ENCODE data around the gene CSDE1. TPM values are rescaled to one million over a fixed set of nuclear protein-coding genes. Genes with fewer than 3 reads are reported as not detected.
"Not testable (repeated sequence)": the region's sequence is repeated elsewhere in the genome, so short reads cannot be mapped to it uniquely, and the experiment has no call there.

The CSDE1 gene
- total RNA-seq, 1 donor from 2014 or later = 532 TPM

DNA sequence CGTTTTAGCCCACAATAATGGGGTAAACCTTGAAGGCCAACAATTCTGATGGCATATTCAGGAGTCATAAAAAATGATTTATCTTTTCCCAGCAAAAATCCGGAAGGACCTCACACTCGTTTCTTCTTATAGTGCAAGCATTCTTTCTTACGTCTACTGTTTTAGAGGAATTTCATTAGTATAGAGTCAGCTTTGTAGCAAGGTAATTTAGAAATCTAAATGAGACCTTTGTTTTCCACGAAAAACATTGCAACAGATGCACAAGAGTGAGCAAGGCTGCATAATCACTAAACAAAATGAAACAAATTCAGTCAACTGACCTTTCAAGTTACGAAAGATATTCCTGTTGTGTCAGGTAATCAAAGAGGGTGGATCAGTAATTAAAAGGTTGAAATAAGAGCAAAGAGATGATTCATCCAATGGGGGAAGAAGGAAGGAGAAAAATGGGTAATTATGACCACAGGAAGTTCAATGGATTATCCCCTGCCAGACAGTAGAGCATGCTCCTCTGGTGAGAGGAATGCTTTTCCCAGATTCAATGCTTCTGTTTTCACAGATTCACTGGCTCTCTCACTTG, 560 bp upstream of the CSDE1 start:
- peaks cover 35% of the 10 kb centered on the region for H3K4me1 Mint-ChIP-seq (ENCODE audit: unreplicated experiment)
- peaks cover 5% of the 10 kb centered on the region for H3K9me3 Mint-ChIP-seq
- peaks cover 4% of the 10 kb centered on the region for H3K36me3 Mint-ChIP-seq
- TF ChIP-seq, protein P1, sequence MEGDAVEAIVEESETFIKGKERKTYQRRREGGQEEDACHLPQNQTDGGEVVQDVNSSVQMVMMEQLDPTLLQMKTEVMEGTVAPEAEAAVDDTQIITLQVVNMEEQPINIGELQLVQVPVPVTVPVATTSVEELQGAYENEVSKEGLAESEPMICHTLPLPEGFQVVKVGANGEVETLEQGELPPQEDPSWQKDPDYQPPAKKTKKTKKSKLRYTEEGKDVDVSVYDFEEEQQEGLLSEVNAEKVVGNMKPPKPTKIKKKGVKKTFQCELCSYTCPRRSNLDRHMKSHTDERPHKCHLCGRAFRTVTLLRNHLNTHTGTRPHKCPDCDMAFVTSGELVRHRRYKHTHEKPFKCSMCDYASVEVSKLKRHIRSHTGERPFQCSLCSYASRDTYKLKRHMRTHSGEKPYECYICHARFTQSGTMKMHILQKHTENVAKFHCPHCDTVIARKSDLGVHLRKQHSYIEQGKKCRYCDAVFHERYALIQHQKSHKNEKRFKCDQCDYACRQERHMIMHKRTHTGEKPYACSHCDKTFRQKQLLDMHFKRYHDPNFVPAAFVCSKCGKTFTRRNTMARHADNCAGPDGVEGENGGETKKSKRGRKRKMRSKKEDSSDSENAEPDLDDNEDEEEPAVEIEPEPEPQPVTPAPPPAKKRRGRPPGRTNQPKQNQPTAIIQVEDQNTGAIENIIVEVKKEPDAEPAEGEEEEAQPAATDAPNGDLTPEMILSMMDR (conservative IDR thresholded peaks at IDR 0.05) = peak; percentile 15
- no peak for DNase-seq (ENCODE audit: extremely low spot score, unreplicated experiment)
- H3K27ac Mint-ChIP-seq = peak overlapping the region; percentile 100
- peaks cover 3% of the 10 kb centered on the region for H3K27me3 Mint-ChIP-seq
- H3K4me3 Mint-ChIP-seq = peak overlapping the region; percentile 97

DNA sequence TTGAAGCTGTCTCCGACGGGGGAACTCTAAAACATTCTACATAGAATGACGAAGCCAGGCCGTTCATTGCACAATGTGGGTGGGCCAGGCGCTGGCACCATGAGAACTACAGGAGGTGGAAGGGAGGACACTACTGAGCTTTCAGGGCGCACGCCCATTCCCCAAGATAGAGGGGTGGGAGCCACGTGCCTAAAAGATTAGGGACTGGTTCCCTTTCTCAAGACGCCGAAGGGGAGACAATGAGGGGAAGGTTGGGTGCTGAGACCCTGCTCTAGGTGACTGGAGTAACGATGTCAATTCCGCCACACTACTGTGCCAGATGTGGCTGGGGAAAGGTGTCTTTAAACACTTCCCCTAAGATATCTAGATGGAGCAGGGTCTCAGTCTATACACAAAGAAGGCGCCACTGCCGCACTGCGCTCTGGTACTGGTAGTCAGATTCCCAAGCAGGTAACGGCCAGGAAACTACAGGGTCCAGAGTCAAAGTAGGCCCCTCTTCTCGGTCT, 782 bp downstream of the CSDE1 start:
- peaks cover 5% of the 10 kb centered on the region for H3K9me3 Mint-ChIP-seq
- no peaks in the 10 kb centered on the region for H3K27me3 Mint-ChIP-seq
- H3K4me3 Mint-ChIP-seq = peak overlapping the region; percentile 97
- H3K27ac Mint-ChIP-seq = peak overlapping the region; percentile 100
- H3K4me1 Mint-ChIP-seq (ENCODE audit: unreplicated experiment) = peaks cover 44% of the 10 kb centered on the region
- DNase-seq (ENCODE audit: extremely low spot score, unreplicated experiment) = no peak
- TF ChIP-seq, protein P1 (conservative IDR thresholded peaks at IDR 0.05) = no peak
- H3K36me3 Mint-ChIP-seq = peaks cover 4% of the 10 kb centered on the region

DNA sequence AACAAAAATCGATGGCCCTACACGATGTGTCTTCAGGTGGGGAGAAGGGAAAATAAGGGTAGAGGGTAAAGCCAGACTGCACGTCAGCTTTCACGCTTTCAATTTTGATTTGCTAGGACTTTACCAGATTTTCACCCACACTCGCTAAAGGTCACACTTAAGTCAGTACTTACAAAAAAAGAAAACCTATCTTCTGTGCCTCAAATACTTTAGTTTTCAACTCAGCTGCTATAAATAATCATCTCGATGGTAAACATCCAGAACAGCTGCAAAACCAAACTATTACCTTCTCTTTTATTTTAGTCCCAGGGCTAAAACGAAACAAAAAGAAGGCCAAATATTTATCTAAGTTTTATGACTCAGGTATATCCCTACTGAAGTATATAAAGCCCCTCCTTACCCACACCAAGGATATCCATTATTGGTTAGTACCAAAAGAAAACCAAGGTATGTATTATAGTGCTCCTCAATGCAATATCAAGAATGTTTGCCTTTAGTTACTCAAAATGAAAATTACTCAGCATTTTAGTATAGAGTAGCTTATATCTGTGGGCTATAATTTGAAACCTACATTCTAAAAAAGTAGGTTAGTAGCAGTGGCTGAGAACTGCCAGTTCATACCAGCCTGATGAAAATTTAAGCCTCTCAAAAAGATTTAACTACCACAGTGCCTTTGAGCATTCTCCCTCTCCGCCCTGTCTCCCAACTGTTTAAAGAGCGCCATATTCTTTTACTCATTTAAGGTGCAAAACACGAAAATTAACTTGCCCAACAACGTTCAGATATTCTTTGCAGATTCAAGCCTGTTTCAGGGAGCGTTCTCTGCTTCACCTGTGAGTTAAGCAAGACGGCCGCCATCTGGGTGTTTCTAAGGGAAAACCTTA, 1.5 kb downstream of the CSDE1 start:
- Mint-ChIP-seq H3K9me3 (peaks cover 5% of the 10 kb centered on the region), H3K4me1 (ENCODE audit: unreplicated experiment) (peaks cover 50% of the 10 kb centered on the region)
- DNase-seq (ENCODE audit: extremely low spot score, unreplicated experiment) = no peak

DNA sequence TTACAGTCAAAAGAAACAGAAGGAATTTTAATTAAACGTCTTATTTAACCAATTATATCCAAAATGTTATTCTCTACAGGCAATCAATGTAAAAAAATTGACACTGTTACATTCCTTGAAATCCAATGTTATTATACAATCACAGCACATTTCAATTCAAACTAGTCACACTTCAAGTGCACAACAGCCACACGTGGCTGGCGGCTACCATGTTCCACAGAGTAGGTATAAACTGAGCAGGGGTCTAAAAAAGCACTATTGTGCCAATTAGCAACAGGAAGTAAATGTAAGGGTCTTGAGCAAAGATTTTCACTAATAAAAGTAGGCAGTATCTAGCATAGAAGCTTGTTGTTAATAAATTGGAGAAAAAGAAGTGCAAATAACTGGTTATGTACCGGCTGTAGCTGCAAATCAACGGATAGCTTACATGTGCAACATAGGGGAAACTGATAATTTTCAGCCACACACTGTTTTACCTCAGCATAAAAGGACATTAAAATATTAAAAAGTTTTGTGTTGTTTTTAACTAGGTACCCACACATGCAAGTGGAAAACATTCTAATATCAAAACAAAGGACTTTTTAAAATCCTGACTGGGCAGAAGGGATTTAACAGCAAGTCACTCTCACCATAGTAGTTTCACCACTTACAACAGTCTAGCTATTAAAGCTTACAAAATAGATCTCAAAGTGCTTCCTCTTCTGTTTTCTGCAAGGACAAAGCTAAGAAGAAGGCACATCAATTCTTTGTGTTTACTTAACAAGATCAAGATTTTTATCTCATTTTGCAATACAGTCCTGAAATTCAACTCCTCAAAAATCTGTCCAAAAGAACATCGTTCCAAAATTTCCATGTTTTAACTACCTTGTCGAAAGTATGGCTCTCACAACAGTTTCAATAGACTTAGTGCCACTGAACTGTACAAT, 2.5 kb downstream of the CSDE1 start:
- Mint-ChIP-seq H3K27ac (peak overlapping the region; percentile 100), H3K27me3 (no peaks in the 10 kb centered on the region), H3K4me1 (ENCODE audit: unreplicated experiment) (peaks cover 57% of the 10 kb centered on the region), H3K4me3 (peak overlapping the region; percentile 97), H3K9me3 (peaks cover 5% of the 10 kb centered on the region), H3K36me3 (peaks cover 4% of the 10 kb centered on the region)
- TF ChIP-seq, protein P1 (conservative IDR thresholded peaks at IDR 0.05) = no peak
- no peak for DNase-seq (ENCODE audit: extremely low spot score, unreplicated experiment)

More for the DNA sequence above, 1.5 kb downstream of the CSDE1 start:
- Mint-ChIP-seq H3K36me3 (peaks cover 4% of the 10 kb centered on the region), H3K4me3 (peak overlapping the region; percentile 97), H3K27me3 (no peaks in the 10 kb centered on the region), H3K27ac (peak overlapping the region; percentile 100)
- TF ChIP-seq, protein P1 (conservative IDR thresholded peaks at IDR 0.05) = no peak

DNA sequence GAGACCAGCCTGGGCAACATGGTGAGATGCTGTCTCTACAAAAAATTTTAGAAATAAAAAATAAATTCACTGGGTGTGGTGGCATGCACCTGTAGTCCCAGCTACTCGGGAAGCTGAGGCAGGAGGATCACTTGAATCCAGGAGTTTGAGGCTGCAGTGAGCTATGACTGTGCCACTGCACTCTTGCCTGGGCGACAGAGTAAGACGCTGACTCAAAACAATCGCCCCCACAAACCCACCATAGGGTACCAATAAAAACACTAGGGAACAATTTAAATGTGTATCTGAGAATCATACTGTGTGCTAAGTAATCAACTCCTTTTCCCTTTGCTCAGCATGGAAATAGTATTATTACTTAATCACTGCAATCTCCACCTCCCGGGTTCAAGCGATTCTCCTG, 4.1 kb downstream of the CSDE1 start:
- DNase-seq (ENCODE audit: extremely low spot score, unreplicated experiment); H3K9me3 Mint-ChIP-seq; H3K27me3 Mint-ChIP-seq; H3K4me3 Mint-ChIP-seq: not testable (repeated sequence)
- Mint-ChIP-seq H3K27ac (peak overlapping the region; percentile 50), H3K36me3 (peaks cover 17% of the 10 kb centered on the region), H3K4me1 (ENCODE audit: unreplicated experiment) (peaks cover 62% of the 10 kb centered on the region)
